CD4-positive, alpha-beta T cell (primary cell): Measurements from ENCODE around the gene SWAP70. TPM values are rescaled to one million over a fixed set of nuclear protein-coding genes. Genes with fewer than 3 reads are reported as not detected.

ENCODE experiments used
- ATAC-seq: fragments of 200-7000 bp; cut with Tn5 transposase; one replicate; pipeline ENCODE4 v1.10.0; 2022; ENCODE audit warnings: mild to moderate bottlenecking; ENCODE audit not compliant: poor library complexity
- CTCF ChIA-PET: fragments of 350-600 bp; sonication (Branson Sonifier 250); formaldehyde crosslinking; loops from one replicate; lab custom pipeline; 2021; ENCODE audit warnings: antibody characterized with exemption, inconsistent platforms; lab: Charles Lee
- POLR2A ChIA-PET: fragments of 350-600 bp; sonication (Branson Sonifier 250); formaldehyde crosslinking; loops from one replicate; lab custom pipeline; 2021; ENCODE audit warnings: antibody characterized with exemption, inconsistent platforms; lab: Charles Lee
- DNase-seq, 14 experiments: peaks; one replicate each; pipeline ENCODE4 v3.0.0-alpha.2; 2013 to 2020; ENCODE audit warnings: mixed read lengths in 2 of 14
- H3K27ac ChIP-seq, 2 donors: one replicate each; pipeline versions ENCODE4 v1.5.1 to v1.7.0; 2013; ENCODE audit warnings: low read length in 2 of 2, low read depth in 1 of 2, mild to moderate bottlenecking in 1 of 2
- H3K27me3 ChIP-seq, 2 experiments: 1 replicate in 1 of 2; 2 replicates in 1 of 2; pipeline versions ENCODE4 v1.6.1 to v1.7.0; 2013; ENCODE audit warnings: low read length in 2 of 2, control low read depth in 1 of 2, mild to moderate bottlenecking in 1 of 2, moderate library complexity in 1 of 2; ENCODE audit not compliant: insufficient read depth in 2 of 2, control insufficient read depth in 1 of 2
- H3K36me3 ChIP-seq: one replicate; pipeline ENCODE4 v1.6.1; 2013; ENCODE audit warnings: low read length, control low read depth; ENCODE audit not compliant: insufficient read depth
- H3K4me1 ChIP-seq: one replicate; pipeline ENCODE4 v1.6.1; 2013; ENCODE audit warnings: low read length, control low read depth; ENCODE audit not compliant: insufficient read depth
- H3K4me3 ChIP-seq: one replicate; pipeline ENCODE4 v1.5.1; 2013; ENCODE audit warnings: mild to moderate bottlenecking, low read length, moderate library complexity
- H3K9me3 ChIP-seq, 2 experiments: 1 replicate in 1 of 2; 2 replicates in 1 of 2; pipeline versions ENCODE4 v1.6.1 to v1.7.0; 2013; ENCODE audit warnings: low read length in 2 of 2, mild to moderate bottlenecking in 2 of 2, control low read depth in 1 of 2, moderate library complexity in 1 of 2; ENCODE audit not compliant: control insufficient read depth in 1 of 2, insufficient read depth in 1 of 2
- H3K27ac Mint-ChIP-seq: one replicate; pipeline ENCODE4 v1.8.0; 2020; ENCODE audit warnings: mixed read lengths
- H3K27me3 Mint-ChIP-seq: one replicate; pipeline ENCODE4 v1.8.0; 2021; ENCODE audit warnings: mixed read lengths
- H3K36me3 Mint-ChIP-seq: one replicate; pipeline ENCODE4 v1.8.0; 2021; ENCODE audit warnings: low read depth, mixed read lengths
- H3K4me1 Mint-ChIP-seq: one replicate; pipeline ENCODE4 v1.8.0; 2021; ENCODE audit warnings: low read depth, mixed read lengths
- H3K4me3 Mint-ChIP-seq: one replicate; pipeline ENCODE4 v1.8.0; 2020; ENCODE audit warnings: mild to moderate bottlenecking, mixed read lengths
- H3K9me3 Mint-ChIP-seq: one replicate; pipeline ENCODE4 v1.8.0; 2020; ENCODE audit warnings: mixed read lengths
- CTCF ChIP-seq: fragments of 200-600 bp; IDR thresholded peaks from one replicate; pipeline ENCODE4 v1.8.0; 2022; ENCODE audit warnings: antibody characterized with exemption, mild to moderate bottlenecking
- intact Hi-C, 2 experiments: fragments of 100-400 bp; cut with DNase I in 1 of 2; cut with micrococcal nuclease in 1 of 2; formaldehyde crosslinking; loops; one replicate each; pipeline versions ENCODE4 v1.15.1 to v1.9.0; 2023 to 2025; cut with DNase I, micrococcal nuclease
- total RNA-seq, 174 experiments: library from RNA in 2 of 174; stranded (reverse) in 2 of 174; gene quantifications; one replicate each; pipeline ENCODE4 v1.2.3 and lab custom pipeline; 2021 to 2026

SWAP70 gene
- total RNA-seq, 2 experiments from 2014 or later = 4.0 to 4.1 TPM

- Histone ChIP-seq H3K27ac (no peak overlapping the region), H3K36me3 (no peaks in the 10 kb centered on the region), H3K4me3 (no peak overlapping the region), H3K4me1 (peaks cover 14% of the 10 kb centered on the region), H3K9me3 (no peaks in the 10 kb centered on the region), H3K27me3 (no peaks in the 10 kb centered on the region)
- H3K27me3 Mint-ChIP-seq = no peaks in the 10 kb centered on the region
- ChIA-PET POLR2A (interaction anchor here (0.6 kb wide), 1 partner anchor 217 kb away, joined by 4 read pairs; no protein-coding TSS in a partner anchor), CTCF (no interaction called here)
- peaks cover 8% of the 10 kb centered on the region for H3K4me1 Mint-ChIP-seq
- H3K27ac Mint-ChIP-seq = no peak overlapping the region
- DNase-seq (no peak), ATAC-seq (no peak)
- H3K9me3 Mint-ChIP-seq = no peaks in the 10 kb centered on the region
- intact Hi-C loops = loop anchor here (10.0 kb wide), 3 partner anchors 451 to 791 kb away; partner anchors contain the start of genes AMPD3 (in 1 of the 2) and RNF141 (in 1 of the 2)
- H3K36me3 Mint-ChIP-seq = no peaks in the 10 kb centered on the region
- H3K4me3 Mint-ChIP-seq = no peak overlapping the region
- no peak for TF ChIP-seq CTCF
These were observed 90.2 kb downstream of the SWAP70 start for GRCh38 chr11:9754010-9754471.

- H3K4me3 Mint-ChIP-seq = no peak overlapping the region
- intact Hi-C loops = loop anchor here (5.0 to 10.0 kb wide), 4 partner anchors 449 to 789 kb away; partner anchors contain the start of genes AMPD3 (in 1 of the 2) and RNF141 (in 1 of the 2)
- POLR2A ChIA-PET = no interaction called here
- Histone ChIP-seq H3K9me3 (no peaks in the 10 kb centered on the region), H3K27me3 (no peaks in the 10 kb centered on the region), H3K4me3 (no peak overlapping the region), H3K36me3 (no peaks in the 10 kb centered on the region), H3K4me1 (peaks cover 21% of the 10 kb centered on the region), H3K27ac (no peak overlapping the region)
- CTCF ChIA-PET = interaction anchor here (1.0 to 1.3 kb wide), 2 partner anchors 141 to 217 kb away, joined by 3 read pairs; no protein-coding TSS in a partner anchor
- ATAC-seq (no peak), DNase-seq (no peak)
- no peaks in the 10 kb centered on the region for H3K9me3 Mint-ChIP-seq
- no peak overlapping the region for H3K27ac Mint-ChIP-seq
- H3K4me1 Mint-ChIP-seq = peaks cover 17% of the 10 kb centered on the region
- H3K36me3 Mint-ChIP-seq = no peaks in the 10 kb centered on the region
- no peak for TF ChIP-seq CTCF
- no peaks in the 10 kb centered on the region for H3K27me3 Mint-ChIP-seq
These were observed 91.8 kb downstream of the SWAP70 start for GRCh38 chr11:9755561-9756185.

- Mint-ChIP-seq H3K36me3 (no peaks in the 10 kb centered on the region), H3K27ac (no peak overlapping the region), H3K4me3 (no peak overlapping the region), H3K9me3 (no peaks in the 10 kb centered on the region), H3K4me1 (peaks cover 17% of the 10 kb centered on the region), H3K27me3 (no peaks in the 10 kb centered on the region)
- no peak overlapping the region for H3K27ac ChIP-seq
- DNase-seq (no peak), ATAC-seq (no peak)
- H3K27me3 ChIP-seq = no peaks in the 10 kb centered on the region
- H3K4me1 ChIP-seq = peaks cover 21% of the 10 kb centered on the region
- no peaks in the 10 kb centered on the region for H3K9me3 ChIP-seq
- CTCF ChIA-PET = interaction anchor here (1.0 to 1.3 kb wide), 3 partner anchors 142 to 216 kb away, joined by 3 read pairs; no protein-coding TSS in a partner anchor
- POLR2A ChIA-PET = no interaction called here
- intact Hi-C loops = loop anchor here (5.0 to 10.0 kb wide), 4 partner anchors 448 to 788 kb away; partner anchors contain the start of genes AMPD3 (in 1 of the 2) and RNF141 (in 1 of the 2)
- no peak for TF ChIP-seq CTCF
- H3K36me3 ChIP-seq = no peaks in the 10 kb centered on the region
- no peak overlapping the region for H3K4me3 ChIP-seq
These were observed 92.6 kb downstream of the SWAP70 start for GRCh38 chr11:9756461-9756860.
